GM12878 (cell line): ENCODE results near the gene CDK15. TPM values are rescaled to one million over a fixed set of nuclear protein-coding genes. Genes with fewer than 3 reads are reported as not detected.

ENCODE experiments used
- ATAC-seq: fragments of 200-7000 bp; cut with Tn5 transposase; 3 replicates; pipeline ENCODE4 v1.9.1; 2020; ENCODE audit warnings: mild to moderate bottlenecking, moderate library complexity
- BruUV-seq: library from RNA; stranded (reverse); fragments of 400-500 nt; replicated peaks from 2 replicates; lab custom pipeline; 2021; lab: Mats Ljungman, UMichigan
- CTCF ChIA-PET: fragments of 300-600 bp; sonication (Branson Sonifier 250); formaldehyde crosslinking; extraction: SDS; loops from one replicate; lab custom pipeline; 2021; ENCODE audit warnings: inconsistent platforms; lab: Yijun Ruan, JAX
- POLR2A ChIA-PET: fragments of 350-600 bp; formaldehyde crosslinking; extraction: SDS; loops from one replicate; lab custom pipeline; 2021; ENCODE audit warnings: inconsistent platforms; lab: Charles Lee
- RAD21 ChIA-PET: fragments of 300-600 bp; sonication (Branson Sonifier 250); formaldehyde crosslinking; loops from one replicate; lab custom pipeline; 2023; ENCODE audit warnings: antibody characterized with exemption; ENCODE audit not compliant: unreplicated experiment; lab: Charles Lee
- SMC1A ChIA-PET: fragments of 300-600 bp; sonication (Branson Sonifier 250); formaldehyde crosslinking; loops from one replicate; lab custom pipeline; 2023; ENCODE audit not compliant: unreplicated experiment, uncharacterized antibody; lab: Charles Lee
- DNase-seq: peaks from one replicate; pipeline ENCODE4 v3.0.0-alpha.2; 2011; ENCODE audit warnings: low read depth, low spot score
- FAIRE-seq: peaks from 3 replicates; lab custom pipeline; 2011; peaks lifted over from hg19 to GRCh38; lab: Jason Lieb, UNC
- H2AFZ ChIP-seq: 2 replicates; pipeline ENCODE4 v1.6.0; 2011; ENCODE audit warnings: low read depth, low read length, control low read depth; ENCODE audit not compliant: control insufficient read depth
- H3K27ac ChIP-seq: 2 replicates; pipeline ENCODE4 v1.5.1; 2011; ENCODE audit warnings: control low read depth; ENCODE audit not compliant: control insufficient read depth, insufficient read depth
- H3K27me3 ChIP-seq, 2 experiments: replicated peaks in 1 of 2; 2 replicates each; pipeline versions ENCODE4 v1.6.0 to v1.6.1; 2011; ENCODE audit warnings: low read length in 1 of 2; ENCODE audit not compliant: control insufficient read depth in 2 of 2, insufficient read depth in 2 of 2
- H3K36me3 ChIP-seq, 2 experiments: 2 replicates each; pipeline ENCODE4 v1.5.1; 2011; ENCODE audit warnings: low read length in 1 of 2; ENCODE audit not compliant: control insufficient read depth in 2 of 2, insufficient read depth in 2 of 2
- H3K4me1 ChIP-seq: 2 replicates; pipeline ENCODE4 v1.6.1; 2011; ENCODE audit warnings: mild to moderate bottlenecking, low read length, moderate library complexity, mixed read lengths; ENCODE audit not compliant: control insufficient read depth, insufficient read depth
- H3K4me2 ChIP-seq: 2 replicates; pipeline ENCODE4 v1.6.0; 2011; ENCODE audit warnings: control low read depth; ENCODE audit not compliant: control insufficient read depth, insufficient read depth
- H3K4me3 ChIP-seq: fragments of 200-600 bp; sonication (generic); 2 replicates; pipeline ENCODE4 v1.5.1; 2016
- H3K79me2 ChIP-seq: 2 replicates; pipeline ENCODE4 v1.6.0; 2011; ENCODE audit warnings: low read length; ENCODE audit not compliant: control insufficient read depth, insufficient read depth
- H3K9ac ChIP-seq: 2 replicates; pipeline ENCODE4 v1.8.0; 2011; ENCODE audit warnings: low read length, control low read depth, mixed read lengths; ENCODE audit not compliant: control insufficient read depth, insufficient read depth
- H3K9me3 ChIP-seq: replicated peaks from 3 replicates; pipeline ENCODE4 v1.5.1; 2011; ENCODE audit warnings: mild to moderate bottlenecking, low read length; ENCODE audit not compliant: control insufficient read depth, insufficient read depth
- H4K20me1 ChIP-seq: 2 replicates; pipeline ENCODE4 v1.6.0; 2011; ENCODE audit not compliant: control insufficient read depth, insufficient read depth
- ASH2L ChIP-seq: fragments of 300-600, 200-600 bp; sonication (generic); IDR thresholded peaks from 2 replicates; pipeline ENCODE4 v1.6.1; 2017; ENCODE audit warnings: low read depth, mild to moderate bottlenecking, borderline replicate concordance
- E4F1 ChIP-seq: fragments of 450-650 bp; IDR thresholded peaks from 2 replicates; pipeline ENCODE4 v1.6.1; 2018; ENCODE audit warnings: borderline replicate concordance, mild to moderate bottlenecking; ENCODE audit not compliant: partially characterized antibody
- KLF5 ChIP-seq: fragments of 450-650 bp; IDR thresholded peaks from 2 replicates; pipeline ENCODE4 v1.6.1; 2014; ENCODE audit warnings: mild to moderate bottlenecking; ENCODE audit not compliant: partially characterized antibody
- NFYA ChIP-seq: IDR thresholded peaks from 2 replicates; pipeline ENCODE4 v1.6.1; 2011; ENCODE audit warnings: low read depth, mild to moderate bottlenecking, low read length, improper control_type of control experiment, borderline replicate concordance
- NRF1 ChIP-seq: conservative IDR thresholded peaks from 2 replicates; pipeline ENCODE4 v1.6.1; 2011; ENCODE audit warnings: mild to moderate bottlenecking, low read depth, low read length, improper control_type of control experiment
- PRDM15 ChIP-seq: fragments of 450-650 bp; formaldehyde crosslinking; IDR thresholded peaks from 2 replicates; pipeline ENCODE4 v1.4.0; 2020; ENCODE audit warnings: mild to moderate bottlenecking, moderate library complexity
- SMARCA5 ChIP-seq: fragments of 450-650 bp; IDR thresholded peaks from 2 replicates; pipeline ENCODE4 v1.6.1; 2017; ENCODE audit warnings: mild to moderate bottlenecking
- TARDBP ChIP-seq: IDR thresholded peaks from 2 replicates; pipeline ENCODE4 v1.6.1; 2016; ENCODE audit warnings: borderline replicate concordance
- WRNIP1 ChIP-seq: IDR thresholded peaks from 2 replicates; pipeline ENCODE4 v1.6.1; 2011; ENCODE audit warnings: low read depth, low read length, improper control_type of control experiment, borderline replicate concordance
- ZZZ3 ChIP-seq: IDR thresholded peaks from 2 replicates; pipeline ENCODE4 v1.6.1; 2011; ENCODE audit warnings: low read depth; ENCODE audit not compliant: control insufficient read depth, insufficient read length
- WGBS: methylation state at CpG from one replicate; pipeline ENCODE4 v1.1.6; 2016; ENCODE audit warnings: low lambda C conversion rate; ENCODE audit not compliant: insufficient replicate concordance, insufficient coverage; ENCODE audit errors: missing lambda C conversion rate; 5-methylcytosine and 5-hydroxymethylcytosine counted together
- in situ Hi-C: fragments of 300-500 bp; cut with MboI; formaldehyde crosslinking; loops from 9 replicates; pipeline ENCODE4 v1.14.3; 2018; ENCODE audit warnings: mixed read lengths
- intact Hi-C: fragments of 100-400 bp; cut with micrococcal nuclease; formaldehyde crosslinking; loops from one replicate; pipeline ENCODE4 v1.14.2; 2022; ENCODE audit not compliant: unreplicated experiment
- polyA plus RNA-seq, 11 experiments: library from polyadenylated mRNA; depleted of rRNA in 4 of 11; unstranded in 6 of 11; stranded (reverse) in 5 of 11; fragments of >200 nt; fragmentation: Nextera tagmentation in 4 of 11; fragmentation: Illumina TruSeq in 1 of 11; extraction: Ambion mirVana in 4 of 11; extraction: Trizol in 1 of 11; gene quantifications; 1 replicate in 1 of 11; 2 replicates in 10 of 11; pipeline versions ENCODE4 v1.2.1 to v1.2.3, GENCODE V29; 2011 to 2016; ENCODE audit warnings: inconsistent platforms in 2 of 11, missing spikeins in 2 of 11, low read depth in 1 of 11
- total RNA-seq, 4 experiments: library from RNA; depleted of rRNA in 3 of 4; stranded (reverse); fragments of >200 nt in 3 of 4; fragmentation: Illumina TruSeq in 1 of 4; extraction: Trizol in 1 of 4; gene quantifications; 2 replicates each; pipeline versions ENCODE4 v1.2.1 to v1.2.3, GENCODE V29; 2013 to 2021
- TF ChIP-seq, protein P1 (sequence below): IDR thresholded peaks from 2 replicates; pipeline ENCODE4 v1.6.1; 2012; ENCODE audit warnings: low read depth, low read length, improper control_type of control experiment
- TF ChIP-seq, protein P2 (sequence below): IDR thresholded peaks from 2 replicates; pipeline ENCODE4 v1.6.1; 2012; ENCODE audit warnings: mild to moderate bottlenecking, low read depth, low read length

The CDK15 gene
- total and polyA plus RNA-seq, 10 of the 15 experiments (the other 5 are each of a cell fraction or from before 2014, with no cell fraction given), result 0.01 to 0.04 TPM; not detected in 8

- Histone ChIP-seq H3K4me1 (no peaks in the 10 kb centered on the region), H3K27ac (no peak overlapping the region), H3K9ac (no peak overlapping the region), H3K4me2 (no peak overlapping the region), H4K20me1 (no peaks in the 10 kb centered on the region), H2AFZ (no peak overlapping the region), H3K27me3 (no peaks in the 10 kb centered on the region), H3K9me3 (no peaks in the 10 kb centered on the region), H3K4me3 (no peak overlapping the region), H3K36me3 (no peaks in the 10 kb centered on the region), H3K79me2 (no peaks in the 10 kb centered on the region)
- TF ChIP-seq NFYA (no peak), PRDM15 (CRISPR knock-in tag) (no peak), WRNIP1 (no peak), KLF5 (no peak), TARDBP (no peak), ASH2L (no peak), E4F1 (no peak), ZZZ3 (no peak), SMARCA5 (no peak), NRF1 (no peak)
- TF ChIP-seq, protein P1, sequence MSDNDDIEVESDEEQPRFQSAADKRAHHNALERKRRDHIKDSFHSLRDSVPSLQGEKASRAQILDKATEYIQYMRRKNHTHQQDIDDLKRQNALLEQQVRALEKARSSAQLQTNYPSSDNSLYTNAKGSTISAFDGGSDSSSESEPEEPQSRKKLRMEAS, result no peak
- TF ChIP-seq, protein P2, sequence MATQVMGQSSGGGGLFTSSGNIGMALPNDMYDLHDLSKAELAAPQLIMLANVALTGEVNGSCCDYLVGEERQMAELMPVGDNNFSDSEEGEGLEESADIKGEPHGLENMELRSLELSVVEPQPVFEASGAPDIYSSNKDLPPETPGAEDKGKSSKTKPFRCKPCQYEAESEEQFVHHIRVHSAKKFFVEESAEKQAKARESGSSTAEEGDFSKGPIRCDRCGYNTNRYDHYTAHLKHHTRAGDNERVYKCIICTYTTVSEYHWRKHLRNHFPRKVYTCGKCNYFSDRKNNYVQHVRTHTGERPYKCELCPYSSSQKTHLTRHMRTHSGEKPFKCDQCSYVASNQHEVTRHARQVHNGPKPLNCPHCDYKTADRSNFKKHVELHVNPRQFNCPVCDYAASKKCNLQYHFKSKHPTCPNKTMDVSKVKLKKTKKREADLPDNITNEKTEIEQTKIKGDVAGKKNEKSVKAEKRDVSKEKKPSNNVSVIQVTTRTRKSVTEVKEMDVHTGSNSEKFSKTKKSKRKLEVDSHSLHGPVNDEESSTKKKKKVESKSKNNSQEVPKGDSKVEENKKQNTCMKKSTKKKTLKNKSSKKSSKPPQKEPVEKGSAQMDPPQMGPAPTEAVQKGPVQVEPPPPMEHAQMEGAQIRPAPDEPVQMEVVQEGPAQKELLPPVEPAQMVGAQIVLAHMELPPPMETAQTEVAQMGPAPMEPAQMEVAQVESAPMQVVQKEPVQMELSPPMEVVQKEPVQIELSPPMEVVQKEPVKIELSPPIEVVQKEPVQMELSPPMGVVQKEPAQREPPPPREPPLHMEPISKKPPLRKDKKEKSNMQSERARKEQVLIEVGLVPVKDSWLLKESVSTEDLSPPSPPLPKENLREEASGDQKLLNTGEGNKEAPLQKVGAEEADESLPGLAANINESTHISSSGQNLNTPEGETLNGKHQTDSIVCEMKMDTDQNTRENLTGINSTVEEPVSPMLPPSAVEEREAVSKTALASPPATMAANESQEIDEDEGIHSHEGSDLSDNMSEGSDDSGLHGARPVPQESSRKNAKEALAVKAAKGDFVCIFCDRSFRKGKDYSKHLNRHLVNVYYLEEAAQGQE, result no peak
- ChIA-PET POLR2A (no interaction called here), CTCF (interaction anchor here (2.5 kb wide), 1 partner anchor 10 kb away, joined by 9 read pairs; no protein-coding TSS in a partner anchor), RAD21 (interaction anchor here (0.6 kb wide), 1 partner anchor 13 kb away, joined by 3 read pairs; the partner anchor contains the start of gene ALS2), SMC1A (no interaction called here)
- ATAC-seq (no peak), FAIRE-seq (no peak), DNase-seq (no peak)
- 95% methylated on average over 1 of the region's 1 CpG for WGBS
- intact Hi-C loops (no loop called here), in situ Hi-C loops (no loop called here)
- BruUV-seq, result no TSS peak
Observed at GRCh38 chr2:201793631-201794030, 12.7 kb upstream of the CDK15 start.
